HCT116 (cell line): Measurements from ENCODE around the gene RALGAPA1.

Source experiments
- CEBPB ChIP-seq: IDR thresholded peaks from 2 replicates; pipeline ENCODE4 v1.6.1; 2012; ENCODE audit warnings: low read depth
- ELF1 ChIP-seq: IDR thresholded peaks from 2 replicates; pipeline ENCODE4 v1.6.1; 2012; ENCODE audit warnings: low read depth, borderline replicate concordance
- EZH2 ChIP-seq: fragments of 200-600 bp; sonication (generic); IDR thresholded peaks from 2 replicates; pipeline ENCODE4 v1.6.1; 2017; ENCODE audit warnings: antibody characterized with exemption, mixed run types
- EZH2phosphoT487 ChIP-seq: fragments of 200-600 bp; IDR thresholded peaks from 2 replicates; pipeline ENCODE4 v1.6.1; 2018; ENCODE audit warnings: antibody characterized with exemption, borderline replicate concordance
- POLR2A ChIP-seq: IDR thresholded peaks from 2 replicates; pipeline ENCODE4 v1.7.0; 2011; ENCODE audit warnings: borderline replicate concordance; ENCODE audit not compliant: insufficient read depth, insufficient read length; ENCODE audit errors: extremely low read depth
- POLR2AphosphoS5 ChIP-seq: IDR thresholded peaks from 2 replicates; pipeline ENCODE4 v1.6.1; 2011; ENCODE audit warnings: mild to moderate bottlenecking, low read depth, low read length, moderate library complexity
- SIN3A ChIP-seq: IDR thresholded peaks from 2 replicates; pipeline ENCODE4 v1.6.1; 2012; ENCODE audit warnings: low read depth
- TF ChIP-seq, protein P1 (sequence below), 3 experiments: fragments of 200-600 bp in 1 of 3; sonication (generic) in 1 of 3; IDR thresholded peaks in 2 of 3; conservative IDR thresholded peaks in 1 of 3; 2 replicates each; pipeline ENCODE4 v1.5.1; 2012 to 2017; ENCODE audit warnings: low read depth in 2 of 3, low read length in 2 of 3, antibody characterized with exemption in 1 of 3, borderline replicate concordance in 1 of 3, control low read depth in 1 of 3, mild to moderate bottlenecking in 1 of 3, mixed read lengths in 1 of 3, mixed run types in 1 of 3, moderate library complexity in 1 of 3; ENCODE audit not compliant: insufficient read depth in 1 of 3
- TF ChIP-seq, protein P2 (sequence below): IDR thresholded peaks from 2 replicates; pipeline ENCODE4 v1.6.1; 2012; ENCODE audit warnings: low read depth
- TF ChIP-seq, protein P3 (sequence below): IDR thresholded peaks from 2 replicates; pipeline ENCODE4 v1.6.1; 2012

DNA sequence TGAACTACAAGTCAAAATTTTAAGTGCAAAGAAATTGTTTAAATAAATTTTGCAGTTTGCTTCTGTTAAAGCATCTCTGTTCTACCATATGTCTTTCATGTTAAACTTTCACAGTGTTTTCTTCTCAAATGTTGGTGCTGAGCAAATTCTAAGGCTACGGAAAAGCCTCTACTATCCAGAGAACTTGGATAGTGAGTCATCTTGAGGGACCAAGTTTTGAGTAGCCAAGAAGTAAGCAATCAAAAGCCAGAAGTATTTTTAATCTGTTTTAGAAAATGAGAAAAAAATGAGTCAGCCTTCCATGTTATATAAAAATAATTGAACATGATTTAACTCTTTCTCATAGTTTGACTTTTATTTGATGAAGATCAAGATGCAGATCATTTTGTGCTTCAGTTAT is 20.4 kb upstream of the RALGAPA1 start:
- TF ChIP-seq EZH2phosphoT487 (no peak), POLR2A (no peak), EZH2 (no peak), POLR2AphosphoS5 (no peak), SIN3A (no peak), ELF1 (no peak), CEBPB (no peak)
- TF ChIP-seq, protein P1, sequence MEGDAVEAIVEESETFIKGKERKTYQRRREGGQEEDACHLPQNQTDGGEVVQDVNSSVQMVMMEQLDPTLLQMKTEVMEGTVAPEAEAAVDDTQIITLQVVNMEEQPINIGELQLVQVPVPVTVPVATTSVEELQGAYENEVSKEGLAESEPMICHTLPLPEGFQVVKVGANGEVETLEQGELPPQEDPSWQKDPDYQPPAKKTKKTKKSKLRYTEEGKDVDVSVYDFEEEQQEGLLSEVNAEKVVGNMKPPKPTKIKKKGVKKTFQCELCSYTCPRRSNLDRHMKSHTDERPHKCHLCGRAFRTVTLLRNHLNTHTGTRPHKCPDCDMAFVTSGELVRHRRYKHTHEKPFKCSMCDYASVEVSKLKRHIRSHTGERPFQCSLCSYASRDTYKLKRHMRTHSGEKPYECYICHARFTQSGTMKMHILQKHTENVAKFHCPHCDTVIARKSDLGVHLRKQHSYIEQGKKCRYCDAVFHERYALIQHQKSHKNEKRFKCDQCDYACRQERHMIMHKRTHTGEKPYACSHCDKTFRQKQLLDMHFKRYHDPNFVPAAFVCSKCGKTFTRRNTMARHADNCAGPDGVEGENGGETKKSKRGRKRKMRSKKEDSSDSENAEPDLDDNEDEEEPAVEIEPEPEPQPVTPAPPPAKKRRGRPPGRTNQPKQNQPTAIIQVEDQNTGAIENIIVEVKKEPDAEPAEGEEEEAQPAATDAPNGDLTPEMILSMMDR (IDR thresholded peaks at IDR 0.05 in 2 of 3, conservative IDR thresholded peaks at IDR 0.05 in 1 of 3; ENCODE audit: borderline replicate concordance in 1 of 3, insufficient read depth in 1 of 3, low read depth in 2 of 3, low read length in 2 of 3), result no peak
- TF ChIP-seq, protein P2, sequence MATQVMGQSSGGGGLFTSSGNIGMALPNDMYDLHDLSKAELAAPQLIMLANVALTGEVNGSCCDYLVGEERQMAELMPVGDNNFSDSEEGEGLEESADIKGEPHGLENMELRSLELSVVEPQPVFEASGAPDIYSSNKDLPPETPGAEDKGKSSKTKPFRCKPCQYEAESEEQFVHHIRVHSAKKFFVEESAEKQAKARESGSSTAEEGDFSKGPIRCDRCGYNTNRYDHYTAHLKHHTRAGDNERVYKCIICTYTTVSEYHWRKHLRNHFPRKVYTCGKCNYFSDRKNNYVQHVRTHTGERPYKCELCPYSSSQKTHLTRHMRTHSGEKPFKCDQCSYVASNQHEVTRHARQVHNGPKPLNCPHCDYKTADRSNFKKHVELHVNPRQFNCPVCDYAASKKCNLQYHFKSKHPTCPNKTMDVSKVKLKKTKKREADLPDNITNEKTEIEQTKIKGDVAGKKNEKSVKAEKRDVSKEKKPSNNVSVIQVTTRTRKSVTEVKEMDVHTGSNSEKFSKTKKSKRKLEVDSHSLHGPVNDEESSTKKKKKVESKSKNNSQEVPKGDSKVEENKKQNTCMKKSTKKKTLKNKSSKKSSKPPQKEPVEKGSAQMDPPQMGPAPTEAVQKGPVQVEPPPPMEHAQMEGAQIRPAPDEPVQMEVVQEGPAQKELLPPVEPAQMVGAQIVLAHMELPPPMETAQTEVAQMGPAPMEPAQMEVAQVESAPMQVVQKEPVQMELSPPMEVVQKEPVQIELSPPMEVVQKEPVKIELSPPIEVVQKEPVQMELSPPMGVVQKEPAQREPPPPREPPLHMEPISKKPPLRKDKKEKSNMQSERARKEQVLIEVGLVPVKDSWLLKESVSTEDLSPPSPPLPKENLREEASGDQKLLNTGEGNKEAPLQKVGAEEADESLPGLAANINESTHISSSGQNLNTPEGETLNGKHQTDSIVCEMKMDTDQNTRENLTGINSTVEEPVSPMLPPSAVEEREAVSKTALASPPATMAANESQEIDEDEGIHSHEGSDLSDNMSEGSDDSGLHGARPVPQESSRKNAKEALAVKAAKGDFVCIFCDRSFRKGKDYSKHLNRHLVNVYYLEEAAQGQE, result no peak
- TF ChIP-seq, protein P3, sequence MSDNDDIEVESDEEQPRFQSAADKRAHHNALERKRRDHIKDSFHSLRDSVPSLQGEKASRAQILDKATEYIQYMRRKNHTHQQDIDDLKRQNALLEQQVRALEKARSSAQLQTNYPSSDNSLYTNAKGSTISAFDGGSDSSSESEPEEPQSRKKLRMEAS, result no peak
